GM12874 (cell line): ENCODE data around the gene LRCH4.

Experiments
- CTCF ChIP-seq: IDR thresholded peaks from 2 replicates; pipeline ENCODE4 v1.5.1; 2011; ENCODE audit warnings: low read depth, mild to moderate bottlenecking, control low read depth, low read length, moderate library complexity; ENCODE audit not compliant: insufficient read depth

Gene LRCH4

GRCh38 chr7:100572281-100572948, 13.5 kb downstream of the LRCH4 start:
- TF ChIP-seq CTCF: 0 out of 2 replicates have a peak, but pooled peaks have one; percentile 2

GRCh38 chr7:100571829-100572116, 14.2 kb downstream of the LRCH4 start:
- TF ChIP-seq CTCF: no peak

GRCh38 chr7:100570954-100571828, 14.7 kb downstream of the LRCH4 start:
- no peak for TF ChIP-seq CTCF

GRCh38 chr7:100568896-100569844, 16.8 kb downstream of the LRCH4 start:
- TF ChIP-seq CTCF: peak; percentile 68

GRCh38 chr7:100568176-100568895, 17.6 kb downstream of the LRCH4 start:
- no peak for TF ChIP-seq CTCF

- TF ChIP-seq CTCF: no peak
Measured at GRCh38 chr7:100567751-100568175, 18.2 kb downstream of the LRCH4 start.
